ENCODE results near the gene MTMR2. TPM values are rescaled to one million over a fixed set of nuclear protein-coding genes. Genes with fewer than 3 reads are reported as not detected.

Gene MTMR2
- total RNA-seq, 1 donor, result 8.3 TPM

DNA sequence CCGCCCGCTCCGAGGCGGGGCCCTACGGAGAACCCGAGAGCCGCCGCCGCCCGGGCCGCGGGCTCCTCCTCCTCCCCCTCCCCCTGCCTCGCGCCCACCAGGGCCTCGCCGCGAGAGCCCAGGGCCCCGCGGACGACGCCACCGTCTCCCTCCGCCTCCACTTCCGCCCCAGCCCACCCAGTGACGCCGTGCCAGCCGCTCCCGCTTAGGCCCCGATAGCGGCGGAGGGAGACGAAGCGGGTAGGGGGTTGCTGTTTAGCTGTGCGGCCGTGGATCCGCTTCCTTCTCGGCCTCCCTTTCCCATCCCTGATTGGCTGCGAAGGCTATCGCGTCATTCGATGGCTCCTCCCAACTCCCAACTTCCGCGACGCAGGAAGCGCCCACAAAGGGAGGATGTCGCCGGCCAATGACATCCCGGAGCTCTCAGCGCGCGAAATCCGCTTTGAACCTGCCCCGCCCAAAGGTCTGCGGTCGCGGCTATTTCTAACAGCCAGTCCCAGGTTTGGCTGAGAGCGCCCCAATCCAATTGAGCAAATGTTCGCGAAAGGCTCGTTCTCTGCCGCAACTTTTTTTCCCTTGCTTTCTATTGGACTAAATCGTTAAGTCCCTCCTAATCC lies 134.3 kb downstream of the MTMR2 start, which contains the start of gene FAM76B:
Gene FAM76B, minus strand, starts transcription at position 277 of the 617 bp plus-strand sequence. CDS start 304 bp downstream, outside the sequence.
- peak; percentile 97 to 100 (median 100) for DNase-seq (ENCODE audit: low read depth in 2 of 3, low spot score in 2 of 3)

- DNase-seq (ENCODE audit: low read depth in 2 of 3, low spot score in 2 of 3), result peak; percentile 11 to 68 (median 65)
These were observed 134.9 kb downstream of the MTMR2 start for GRCh38 chr11:95788921-95789505.

Small RNAs within 50 kb of the gene (small RNA-seq; reads per million reads assigned to genes)
- not detected for gene RNA5SP345

Other genes starting within 250 kb of the MTMR2 start
- 19.9 TPM for gene FAM76B, start 134.3 kb downstream of the MTMR2 start, total RNA-seq
- 39.0 TPM for gene CEP57, start 133.6 kb downstream of the MTMR2 start, total RNA-seq

All from hematopoietic multipotent progenitor cell (in vitro differentiated cells).